Stimulated activated CD8-positive, alpha-beta memory T cell treated with anti-CD3 and anti-CD28 coated beads, Interleukin-4, amount 100 ng/mL, for 48 hours (primary cell): ENCODE results near the gene GABBR2.

ENCODE experiments used
- DNase-seq: peaks from one replicate; pipeline ENCODE4 v3.0.0-alpha.2; 2020

GABBR2 gene

DNA sequence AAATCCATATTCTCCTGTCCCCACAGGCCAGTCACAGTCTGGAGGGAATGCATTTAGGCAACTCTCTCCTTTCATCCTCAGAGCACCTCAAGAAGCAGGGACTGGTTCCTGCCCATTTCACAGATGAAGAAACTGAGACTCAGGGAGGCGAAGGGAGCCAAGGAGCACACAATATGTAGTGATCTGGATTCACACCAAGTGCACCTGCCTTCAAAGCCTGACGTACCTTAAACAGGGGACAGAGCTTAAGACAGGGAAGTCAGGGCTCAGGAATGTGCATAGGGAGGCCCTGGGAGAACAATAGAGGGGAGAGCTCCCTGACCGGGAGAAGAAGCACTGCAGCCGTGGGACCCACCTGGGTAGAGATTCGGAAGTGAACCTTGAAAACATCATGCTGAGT is 83.0 kb downstream of the GABBR2 start:
- DNase-seq, result no peak

DNA sequence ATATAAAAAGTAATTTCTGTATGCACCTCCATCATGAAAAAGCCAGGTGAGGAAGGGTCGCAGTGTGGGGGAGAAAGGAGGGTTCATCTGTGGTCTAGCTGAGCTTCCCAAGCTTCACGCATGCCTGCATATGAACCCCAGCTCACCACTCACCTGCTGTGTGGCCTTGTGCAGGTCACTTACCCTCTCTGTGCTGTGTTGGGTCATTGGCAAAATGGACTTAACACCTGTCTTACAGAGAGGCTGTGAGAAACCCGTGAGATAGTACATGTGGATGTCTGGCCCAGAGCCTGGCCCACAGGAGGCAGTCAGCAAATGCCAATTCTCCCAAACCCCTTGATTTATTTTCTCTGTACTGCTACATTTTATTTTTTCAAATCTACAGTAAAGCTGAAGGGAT is 88.9 kb downstream of the GABBR2 start:
- DNase-seq, result no peak

- DNase-seq, result no peak
Measured at GRCh38 chr9:98615633-98616032, 93.1 kb downstream of the GABBR2 start.

GRCh38 chr9:98614941-98615340 is 93.8 kb downstream of the GABBR2 start:
- no peak for DNase-seq

DNA sequence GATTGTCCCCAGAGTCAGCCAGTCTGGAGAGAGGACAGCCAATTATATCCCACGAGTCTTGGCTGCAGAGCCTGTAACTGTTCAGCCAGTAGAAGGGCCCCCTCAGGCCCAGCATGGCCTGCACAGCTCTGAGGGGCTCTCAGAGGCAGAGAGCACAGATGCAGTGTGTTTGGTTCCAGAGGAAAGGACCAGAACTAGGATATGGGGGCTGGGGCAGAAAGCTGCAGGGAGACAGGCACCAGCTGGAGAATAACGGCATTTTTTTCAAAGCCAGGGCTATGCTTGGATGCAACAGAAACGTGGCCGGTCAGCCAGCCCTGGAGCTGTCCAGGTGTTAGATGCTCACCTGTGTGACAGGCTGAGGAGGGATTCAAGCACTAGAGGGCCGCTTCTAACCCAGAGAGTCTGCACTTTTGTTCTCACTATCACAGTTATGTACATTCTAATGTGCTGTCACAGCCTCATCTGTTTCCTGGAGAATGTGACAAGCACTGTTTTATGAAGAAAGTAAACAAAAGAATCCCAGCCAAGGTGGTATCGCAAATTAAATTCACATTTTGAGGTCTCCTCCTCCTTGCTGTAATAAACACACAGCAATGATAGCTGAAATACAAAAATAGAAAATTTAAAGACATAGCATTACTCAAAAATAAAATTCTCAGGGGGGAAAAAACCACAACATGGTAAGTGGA is 96.5 kb downstream of the GABBR2 start:
- DNase-seq, result no peak

DNA sequence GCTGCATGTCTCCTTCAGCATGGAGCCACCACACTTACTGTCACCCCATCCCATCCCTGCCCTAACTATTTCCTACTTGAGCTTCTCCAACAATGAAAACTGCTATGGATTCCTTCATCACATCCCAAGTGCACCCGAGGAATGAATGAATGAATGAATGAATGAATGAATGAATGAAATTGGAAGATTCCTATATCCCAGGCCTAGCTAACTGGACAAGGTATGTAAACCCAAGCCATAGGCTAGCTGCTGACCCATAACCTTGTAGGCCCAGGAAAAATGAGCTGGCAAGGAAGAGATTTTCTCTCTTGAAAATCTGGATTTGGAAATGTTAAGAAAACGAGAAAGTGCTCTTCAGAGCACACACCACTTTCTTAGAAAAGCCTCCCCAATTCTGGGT is 97.4 kb downstream of the GABBR2 start:
- no peak for DNase-seq

DNA sequence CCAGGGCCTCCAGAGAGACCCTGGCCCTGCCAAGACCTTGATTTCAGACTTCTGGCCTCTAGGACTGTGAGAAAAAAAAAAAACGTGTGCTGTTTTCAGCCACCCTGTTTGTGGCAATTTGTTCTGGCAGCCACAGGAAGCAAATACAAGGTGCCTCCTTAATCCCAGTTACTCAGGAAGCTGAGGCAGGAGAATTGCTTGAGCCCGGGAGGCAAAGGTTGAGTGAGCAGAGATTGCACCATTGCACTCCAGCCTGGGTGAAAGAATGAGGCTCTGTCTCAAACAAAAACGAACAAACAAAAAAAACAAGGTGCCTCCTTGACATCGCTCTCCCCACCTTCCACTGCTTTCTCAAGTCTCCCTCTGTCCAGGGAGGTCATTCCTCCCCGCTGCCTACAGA is 98.0 kb downstream of the GABBR2 start:
- DNase-seq, result no peak

DNA sequence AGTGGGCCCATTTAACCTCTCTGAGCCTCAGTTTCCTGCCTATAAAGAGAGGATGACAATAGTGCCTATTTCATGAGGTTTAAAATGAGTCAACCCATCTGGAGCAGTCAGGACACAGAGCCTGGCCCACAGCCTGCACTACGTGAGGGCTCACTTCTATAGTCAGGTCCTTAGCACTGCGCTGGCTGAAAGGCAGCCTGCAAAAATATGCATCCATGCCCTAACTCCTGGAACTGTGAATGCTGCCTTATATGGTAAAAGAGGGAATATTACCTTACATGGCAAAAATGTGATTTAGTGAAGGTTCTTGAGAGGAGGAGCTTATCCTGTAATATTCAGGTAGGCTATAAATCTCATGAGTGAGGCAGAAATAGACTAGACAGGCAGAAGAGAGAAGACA is 98.5 kb downstream of the GABBR2 start:
- DNase-seq, result no peak

DNA sequence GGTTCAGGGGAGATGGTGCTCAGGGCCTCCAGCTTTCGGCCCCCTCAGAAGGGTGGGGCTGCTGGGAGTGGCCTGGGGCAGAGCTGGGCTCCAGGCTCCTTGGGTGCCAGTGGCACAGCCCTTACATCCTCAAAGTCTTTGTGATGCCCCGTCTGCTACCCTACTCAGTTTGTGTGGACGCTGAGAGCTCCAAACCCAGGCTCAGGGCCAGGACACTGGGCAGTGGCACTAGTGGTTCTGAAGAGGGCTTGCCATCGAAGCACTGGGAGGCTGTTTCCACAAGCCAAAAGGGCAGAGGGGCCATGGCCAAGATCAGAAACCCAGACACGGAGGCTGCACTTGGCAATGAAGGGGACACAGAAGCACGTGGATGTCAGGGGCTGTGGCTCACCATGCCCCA is 99.1 kb downstream of the GABBR2 start:
- no peak for DNase-seq

DNA sequence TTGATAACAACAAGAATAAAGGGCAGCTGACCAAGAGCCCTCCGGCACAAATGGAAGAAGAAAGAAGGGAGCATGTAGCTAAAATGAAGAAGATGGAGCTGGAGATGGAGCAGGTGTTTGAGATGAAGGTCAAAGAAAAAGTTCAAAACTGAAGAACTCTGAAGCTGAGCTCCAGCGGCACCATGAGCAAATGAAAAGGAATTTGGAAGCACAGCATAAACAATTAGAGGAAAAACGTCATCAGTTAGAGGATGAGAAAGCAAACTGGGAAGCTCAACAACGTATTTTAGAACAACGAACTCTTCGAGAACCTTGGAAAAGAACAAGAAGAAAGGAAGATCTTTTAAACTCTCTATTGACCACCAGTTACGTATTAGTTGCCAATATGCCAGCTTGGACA is 100.9 kb downstream of the GABBR2 start:
- no peak for DNase-seq

DNA sequence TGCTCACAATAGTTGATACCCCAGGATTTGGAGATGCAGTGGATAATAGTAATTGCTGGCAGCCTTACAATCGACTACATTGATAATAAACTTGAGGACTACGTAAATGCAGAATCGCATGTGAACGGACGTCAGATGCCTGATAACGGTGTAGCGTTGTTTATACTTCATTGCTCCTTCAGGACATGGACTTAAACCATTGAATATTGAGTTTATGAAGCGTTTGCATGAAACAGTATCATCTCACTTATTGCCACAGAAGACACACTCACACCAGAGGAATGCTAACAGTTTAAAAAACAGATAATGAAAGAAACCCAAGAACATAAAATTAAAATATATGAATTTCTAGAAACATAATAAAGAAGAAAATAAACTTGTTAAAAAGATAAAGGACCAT is 101.6 kb downstream of the GABBR2 start:
- no peak for DNase-seq

GRCh38 chr9:98606730-98607129 is 102.0 kb downstream of the GABBR2 start:
- no peak for DNase-seq

- DNase-seq, result no peak
Measured at GRCh38 chr9:98605116-98605515, 103.6 kb downstream of the GABBR2 start.

GRCh38 chr9:98603821-98604383 is 104.8 kb downstream of the GABBR2 start:
- DNase-seq, result no peak

- no peak for DNase-seq
Measured at GRCh38 chr9:98602839-98603500, 105.8 kb downstream of the GABBR2 start.

GRCh38 chr9:98600631-98601030 is 108.1 kb downstream of the GABBR2 start:
- DNase-seq, result no peak

DNA sequence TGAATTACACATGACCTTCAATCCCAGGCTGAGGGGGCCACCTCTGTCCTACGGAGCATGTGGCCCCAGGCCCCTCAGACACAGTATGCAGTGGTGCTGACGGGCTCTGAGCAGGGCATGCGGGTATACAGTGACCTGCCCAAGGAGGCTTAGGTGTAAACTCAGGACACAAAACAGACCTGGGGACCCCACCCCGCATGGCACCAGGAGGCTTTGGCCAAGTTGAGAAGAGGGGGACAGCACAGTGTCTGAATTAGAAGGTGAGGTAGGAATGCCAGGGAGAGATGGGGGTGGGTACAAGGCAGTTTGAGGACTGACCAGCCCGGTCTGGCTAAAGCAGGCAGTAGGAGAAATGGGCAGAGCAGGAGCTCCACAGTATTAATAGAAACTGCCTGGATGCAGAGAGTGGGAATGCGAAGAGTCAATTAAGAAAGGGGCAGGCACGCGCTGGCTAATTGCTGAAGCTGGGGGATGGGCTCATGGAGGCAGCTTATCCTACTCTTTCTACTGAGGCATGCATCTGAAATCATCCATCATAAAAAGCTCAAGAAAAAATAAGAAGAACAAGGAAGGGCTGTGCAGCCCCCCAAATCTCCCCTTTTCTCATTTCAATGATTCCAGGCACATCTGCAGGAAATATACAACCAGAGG is 109.0 kb downstream of the GABBR2 start:
- no peak for DNase-seq

DNA sequence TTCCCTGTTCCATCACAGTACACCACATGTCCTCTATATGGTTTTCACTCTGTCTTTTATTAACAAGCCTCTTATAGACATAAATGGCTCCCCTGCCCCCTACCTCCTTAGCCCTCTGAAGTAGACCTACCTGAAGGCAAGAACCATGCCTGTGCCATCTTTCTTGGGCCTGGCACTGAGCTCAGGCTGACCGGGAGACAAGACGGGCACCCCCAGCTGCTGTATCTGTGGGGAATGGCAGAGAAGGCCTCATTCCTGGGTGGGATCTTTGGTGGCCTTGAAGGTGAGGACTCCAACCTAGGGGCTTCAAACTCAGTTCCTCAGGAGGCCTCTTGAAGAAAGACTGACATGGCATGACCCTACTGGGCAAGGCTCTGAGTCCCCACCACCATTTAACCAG is 109.9 kb downstream of the GABBR2 start:
- DNase-seq, result no peak

- DNase-seq, result no peak
Measured at GRCh38 chr9:98597236-98597771, 111.4 kb downstream of the GABBR2 start.

DNA sequence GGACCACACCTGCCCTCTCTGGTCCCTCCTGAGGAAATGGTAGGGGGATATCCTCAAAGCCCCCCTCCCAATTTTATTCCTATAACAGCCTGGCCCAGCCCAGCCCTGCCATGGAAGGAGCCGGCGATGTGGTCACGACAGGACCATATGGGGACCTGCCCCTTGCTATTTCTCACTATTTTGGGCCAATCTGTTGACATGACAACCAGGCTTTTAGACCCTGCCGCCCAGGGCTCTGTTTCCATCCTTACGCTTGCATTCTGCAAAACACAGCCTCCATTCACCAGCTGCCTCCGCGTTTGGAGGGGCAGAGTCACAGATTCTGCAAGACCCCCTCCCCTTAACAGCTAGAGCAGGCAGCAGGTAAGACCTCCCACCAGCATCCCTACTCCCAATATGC is 112.2 kb downstream of the GABBR2 start:
- no peak for DNase-seq

GRCh38 chr9:98594546-98595160 is 114.1 kb downstream of the GABBR2 start:
- DNase-seq, result no peak

- DNase-seq, result no peak
Measured at GRCh38 chr9:98593354-98594253, 115.1 kb downstream of the GABBR2 start.
